GM18505 (cell line): ENCODE measurements around the gene EXOC7.

Experiments
- ATAC-seq: cut with Tn5 transposase; IDR thresholded peaks from one replicate; pipeline ENCODE4 v1.9.1; 2021; ENCODE audit not compliant: unreplicated experiment
- POLR2A ChIP-seq: IDR thresholded peaks from 4 replicates; pipeline ENCODE4 v1.6.1; 2011; ENCODE audit warnings: borderline replicate concordance; ENCODE audit not compliant: insufficient read depth, insufficient read length; ENCODE audit errors: extremely low read depth

The EXOC7 gene

DNA sequence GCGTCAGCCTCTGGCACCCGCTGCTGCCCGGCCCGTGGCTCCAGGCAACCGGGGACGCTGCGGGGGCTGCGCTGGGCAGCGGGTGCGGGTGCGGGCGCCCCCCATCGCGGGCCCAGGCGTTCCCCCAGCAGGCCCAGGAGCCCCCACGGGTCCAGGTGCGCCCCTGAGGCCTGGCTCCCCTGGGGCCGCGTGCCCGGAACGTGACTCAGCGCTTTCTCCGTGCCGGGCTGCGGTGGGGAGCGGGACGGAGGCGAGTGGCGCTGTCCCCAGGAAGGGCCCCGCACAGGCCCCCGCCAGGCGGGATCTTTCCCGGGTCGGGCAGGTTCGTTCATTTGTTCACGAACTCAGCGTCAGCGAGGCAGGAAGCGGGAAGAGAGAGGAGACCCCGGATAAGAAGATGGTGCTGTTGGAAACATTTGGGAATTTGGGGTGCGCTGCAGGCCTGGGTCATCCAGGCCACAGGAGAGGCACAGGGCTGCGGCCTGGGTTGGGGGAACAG lies 18.4 kb upstream of the EXOC7 start:
- no peak for ATAC-seq
- TF ChIP-seq POLR2A, result no peak

DNA sequence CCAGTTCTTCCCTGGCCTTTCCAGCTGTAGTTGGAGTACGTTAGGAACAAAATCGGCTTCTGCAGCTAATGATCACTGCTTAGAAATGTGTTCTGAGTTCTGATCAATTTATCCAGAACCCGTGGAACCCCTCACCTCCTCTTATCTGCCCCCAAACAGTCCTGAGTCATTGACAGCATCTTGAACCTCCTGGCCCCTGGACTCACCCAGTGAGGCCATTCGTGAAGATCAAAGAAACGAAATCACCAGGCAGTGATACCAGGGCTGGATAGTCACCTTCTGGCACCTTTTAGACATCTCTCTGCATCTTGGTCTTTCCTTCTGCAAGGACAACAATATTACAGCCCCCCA lies 17.0 kb upstream of the EXOC7 start:
- no peak for ATAC-seq
- TF ChIP-seq POLR2A, result no peak

DNA sequence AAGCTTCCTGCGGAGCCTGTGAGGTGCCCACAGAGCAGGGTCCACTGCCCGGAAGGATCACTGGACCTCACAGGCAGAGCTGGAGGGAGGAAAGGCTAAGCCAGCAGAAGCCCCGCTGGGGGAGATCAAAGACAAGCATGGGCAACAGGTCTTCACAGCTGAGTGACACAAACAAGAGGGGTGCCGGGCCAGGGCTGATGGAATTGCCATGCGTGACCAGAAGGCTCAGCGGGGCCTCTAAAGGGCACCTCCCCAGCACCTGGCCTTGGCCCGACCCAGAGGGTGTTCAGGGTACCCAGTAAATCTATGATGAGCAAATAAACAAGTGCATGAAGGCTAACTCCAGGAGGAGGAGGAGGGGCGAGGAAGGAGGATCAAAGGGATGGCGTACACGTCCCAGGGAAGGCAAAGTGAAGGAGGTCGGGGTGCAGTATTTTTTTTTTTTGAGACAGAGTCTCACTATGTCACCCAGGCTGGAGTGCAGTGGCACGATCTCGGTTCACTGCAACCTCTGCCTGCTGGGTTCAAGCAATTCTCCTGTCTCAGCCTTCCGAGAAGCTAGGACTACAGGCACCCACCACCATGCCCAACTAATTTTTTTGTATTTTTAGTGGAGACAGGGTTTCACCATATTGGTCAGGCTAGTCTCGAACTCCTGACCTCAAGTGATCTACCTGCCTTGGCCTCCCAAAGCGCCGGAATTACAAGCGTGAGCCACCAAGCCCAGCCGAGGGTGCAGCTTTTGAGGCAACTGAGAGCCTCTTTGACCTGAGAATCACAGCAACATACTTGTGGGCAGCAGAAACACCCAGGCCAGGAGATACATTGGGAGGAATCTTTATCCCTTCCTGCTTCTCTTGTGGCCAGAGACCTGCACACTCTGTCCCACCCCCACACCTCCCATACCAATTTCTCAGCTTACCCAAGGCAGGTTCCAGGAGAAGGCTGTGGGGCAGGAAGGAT lies 16.1 kb upstream of the EXOC7 start:
- no peak for TF ChIP-seq POLR2A
- no peak for ATAC-seq

DNA sequence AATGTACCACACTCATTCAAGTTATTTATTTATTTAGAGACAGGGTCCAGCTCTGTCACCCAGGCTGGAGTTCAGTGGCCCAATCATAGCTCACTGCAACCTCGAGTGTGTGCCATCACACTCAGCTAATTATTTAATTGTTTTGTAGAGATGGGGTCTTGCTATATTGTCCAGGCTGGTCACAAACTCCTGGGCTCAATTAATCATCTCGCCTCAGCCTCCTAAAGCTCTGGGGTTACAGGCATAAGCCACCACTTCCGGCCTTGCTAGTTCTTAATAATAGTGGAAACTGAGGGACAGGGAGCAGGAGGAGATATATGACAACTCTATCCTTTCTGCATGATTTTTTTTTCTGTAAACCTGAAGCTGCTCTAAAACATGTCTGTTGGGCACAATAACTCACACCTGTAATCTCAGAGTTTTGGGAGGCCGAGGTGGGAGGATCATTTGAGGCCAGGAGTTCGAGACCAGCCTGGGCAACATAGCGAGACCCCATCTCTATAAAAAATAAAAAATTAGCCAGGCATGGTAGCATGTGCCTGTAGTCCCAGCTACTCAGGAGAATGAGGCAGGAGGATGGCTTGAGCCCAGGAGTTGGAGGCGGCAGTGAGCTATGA lies 11.7 kb upstream of the EXOC7 start:
- TF ChIP-seq POLR2A, result no peak
- no peak for ATAC-seq

DNA sequence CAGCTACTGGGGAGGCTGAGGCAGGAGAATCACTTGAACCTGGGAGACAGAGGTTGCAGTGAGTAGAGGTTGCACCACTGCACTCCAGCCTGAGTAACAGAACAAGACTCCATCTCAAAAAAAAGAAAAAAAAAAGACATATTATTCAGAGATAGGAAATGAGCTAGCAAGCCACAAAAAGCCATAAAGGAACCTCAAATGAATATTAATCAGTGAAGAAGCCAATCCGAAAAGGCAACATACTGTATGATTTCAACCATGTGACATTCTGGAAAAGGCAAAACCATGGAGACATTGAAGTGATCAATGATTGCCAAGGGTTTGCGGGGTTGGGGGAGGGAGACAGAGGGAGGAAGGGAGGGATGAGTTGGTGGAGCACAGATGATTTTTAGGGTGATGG lies 8.4 kb upstream of the EXOC7 start:
- no peak for ATAC-seq
- TF ChIP-seq POLR2A, result no peak

DNA sequence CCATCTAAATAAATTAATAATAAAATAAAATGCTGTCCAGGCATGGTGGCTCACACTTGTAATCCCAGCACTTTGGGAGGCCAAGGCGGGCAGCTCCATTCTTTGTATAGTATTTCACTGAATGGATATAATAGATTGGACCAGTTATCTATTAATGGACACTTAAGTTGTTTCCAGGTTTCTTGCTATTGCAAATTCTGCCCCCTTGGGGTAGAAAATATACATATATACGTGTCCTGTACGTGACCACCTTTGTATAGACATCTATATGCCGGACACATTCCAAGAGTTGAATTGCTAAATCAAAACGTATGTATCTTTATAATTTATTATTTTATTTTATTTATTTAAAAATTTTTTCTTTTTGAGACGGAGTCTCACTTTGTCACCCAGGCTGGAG lies 3.9 kb upstream of the EXOC7 start:
- TF ChIP-seq POLR2A, result no peak
- no peak for ATAC-seq

DNA sequence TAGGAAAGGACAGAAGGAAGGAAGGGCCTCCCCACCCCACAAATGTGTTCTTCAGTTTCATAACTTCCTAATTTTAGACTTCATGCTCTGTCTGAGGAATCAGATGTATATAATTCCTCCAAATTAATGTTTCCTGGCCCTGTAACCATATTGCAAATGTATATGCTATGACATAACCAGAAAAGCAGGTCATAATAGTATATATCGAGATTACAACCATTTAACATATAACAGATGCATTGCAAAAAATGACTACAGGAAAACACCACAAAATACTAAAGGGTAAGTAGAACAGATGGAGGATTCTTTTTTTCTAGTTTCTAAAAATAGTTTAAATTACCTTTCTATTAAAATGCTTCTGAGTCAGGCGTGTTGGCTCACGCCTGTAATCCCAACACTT lies 3.1 kb upstream of the EXOC7 start:
- TF ChIP-seq POLR2A, result no peak
- no peak for ATAC-seq

DNA sequence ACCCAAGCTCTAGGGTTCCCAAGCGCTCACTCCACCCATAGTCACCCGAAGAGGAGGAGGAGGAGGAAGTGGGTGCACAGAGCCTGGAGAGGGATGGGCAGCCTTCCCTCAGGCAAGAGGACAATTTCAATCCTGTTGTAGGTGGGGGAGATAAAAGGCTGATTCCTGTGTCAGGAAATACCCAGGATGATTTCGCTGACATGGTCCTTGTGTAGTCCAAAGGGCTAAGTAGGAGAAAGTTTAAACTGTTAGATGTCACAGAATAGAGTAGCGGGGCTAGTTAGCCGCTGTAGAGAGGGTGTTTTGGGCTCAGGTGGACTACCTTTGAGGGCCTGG lies 1.3 kb upstream of the EXOC7 start:
- no peak for TF ChIP-seq POLR2A
- ATAC-seq, result no peak

DNA sequence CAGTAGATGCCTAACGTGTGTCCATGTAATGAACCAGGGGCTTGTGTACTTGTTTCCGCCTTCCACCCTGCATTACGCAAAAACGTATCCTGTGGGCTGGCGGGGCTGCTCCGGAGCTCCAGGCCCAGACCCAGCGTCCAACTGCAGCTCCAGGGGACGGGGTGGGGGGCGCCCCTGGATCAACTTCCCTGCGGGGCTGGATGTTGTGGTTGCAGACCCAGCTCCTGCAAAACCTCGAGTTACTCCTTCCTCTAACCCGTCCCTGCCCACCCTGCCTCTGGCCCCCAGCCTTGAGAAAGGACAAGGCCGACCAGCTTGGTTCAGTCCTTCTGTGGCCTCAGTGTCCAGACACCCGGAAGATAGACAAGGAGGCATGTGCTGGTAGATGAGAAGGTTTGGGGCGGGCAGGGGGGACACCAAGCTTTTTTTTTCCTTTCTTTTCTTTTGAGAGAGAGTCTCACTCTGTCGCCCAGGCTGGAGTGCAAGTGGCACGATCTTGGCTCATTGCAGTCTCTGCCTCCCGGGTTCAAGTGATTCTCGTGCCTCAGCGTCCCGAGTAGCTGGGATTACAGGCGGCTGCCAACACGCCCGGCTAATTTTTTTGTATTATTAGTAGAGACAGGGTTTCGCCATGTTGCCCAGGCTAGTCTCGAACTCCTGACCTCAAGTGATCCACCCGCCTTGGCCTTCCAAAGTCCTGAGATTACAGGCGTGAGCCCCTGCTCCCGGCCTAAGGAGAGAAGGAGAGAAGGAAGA lies 731 bp upstream of the EXOC7 start:
- TF ChIP-seq POLR2A, result no peak
- no peak for ATAC-seq

DNA sequence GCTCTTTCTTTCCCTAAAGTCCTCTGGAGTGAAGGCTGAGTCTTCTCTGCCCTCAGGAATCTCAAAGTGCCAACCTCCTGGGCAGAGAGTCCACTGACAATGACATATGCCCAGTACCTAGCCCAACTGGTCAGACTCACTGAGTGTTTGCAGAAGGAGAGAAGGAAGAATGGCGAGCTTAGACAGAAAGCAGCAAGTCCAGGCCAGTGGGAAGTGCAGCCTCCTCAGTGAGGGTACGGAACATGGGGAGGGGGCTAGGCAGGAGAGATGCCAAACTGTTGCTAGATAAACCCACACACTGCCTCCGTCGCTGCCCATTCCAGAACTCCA lies 678 bp downstream of the EXOC7 start:
- ATAC-seq, result no peak
- no peak for TF ChIP-seq POLR2A

DNA sequence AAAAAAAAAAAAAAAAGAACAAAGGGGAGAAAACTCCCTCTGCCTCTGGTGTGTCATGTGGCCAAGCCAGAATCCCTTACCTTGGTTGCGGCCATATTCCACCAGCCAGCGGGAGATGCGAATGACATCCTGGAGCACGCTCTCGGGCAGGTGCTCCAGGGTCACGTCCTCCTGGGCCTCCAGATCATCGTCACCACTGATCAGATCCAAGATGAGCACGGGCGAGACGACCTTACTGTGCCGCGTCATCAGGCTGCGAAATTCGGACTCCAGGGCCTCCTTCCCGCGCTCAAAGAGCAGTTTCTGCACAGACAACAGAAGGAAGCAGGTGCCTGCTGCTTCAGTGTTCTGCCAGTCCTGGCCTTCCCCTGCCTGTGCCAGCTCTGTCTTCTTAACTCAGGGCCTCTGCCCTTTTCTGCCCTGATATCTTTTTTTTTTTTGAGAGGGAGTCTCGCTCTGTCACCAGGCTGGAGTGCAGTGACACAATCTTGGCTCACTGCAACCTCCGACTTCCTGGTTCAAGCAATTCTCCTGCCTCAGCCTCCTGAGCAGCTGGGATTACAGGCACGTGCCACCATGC lies 5.8 kb downstream of the EXOC7 start:
- TF ChIP-seq POLR2A, result no peak
- no peak for ATAC-seq

DNA sequence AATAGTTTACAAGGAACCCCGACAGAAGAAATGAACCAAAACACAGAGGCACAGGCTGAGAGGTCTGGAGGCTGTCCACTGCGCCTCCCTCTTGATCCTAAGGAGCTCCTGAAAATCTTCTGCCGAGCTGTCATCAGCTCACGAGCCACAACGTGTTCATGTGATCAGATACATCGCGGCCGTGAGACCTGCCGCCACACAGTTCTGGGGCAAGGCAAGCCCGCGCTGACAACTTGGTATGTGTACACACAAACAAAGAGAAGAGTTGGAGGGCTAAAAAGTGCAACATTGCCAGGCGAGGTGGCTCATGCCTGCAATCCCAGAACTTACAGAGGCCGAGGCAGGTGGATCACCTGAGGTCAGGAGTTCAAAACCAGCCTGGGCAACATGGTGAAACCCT lies 7.6 kb downstream of the EXOC7 start:
- no peak for ATAC-seq
- no peak for TF ChIP-seq POLR2A

DNA sequence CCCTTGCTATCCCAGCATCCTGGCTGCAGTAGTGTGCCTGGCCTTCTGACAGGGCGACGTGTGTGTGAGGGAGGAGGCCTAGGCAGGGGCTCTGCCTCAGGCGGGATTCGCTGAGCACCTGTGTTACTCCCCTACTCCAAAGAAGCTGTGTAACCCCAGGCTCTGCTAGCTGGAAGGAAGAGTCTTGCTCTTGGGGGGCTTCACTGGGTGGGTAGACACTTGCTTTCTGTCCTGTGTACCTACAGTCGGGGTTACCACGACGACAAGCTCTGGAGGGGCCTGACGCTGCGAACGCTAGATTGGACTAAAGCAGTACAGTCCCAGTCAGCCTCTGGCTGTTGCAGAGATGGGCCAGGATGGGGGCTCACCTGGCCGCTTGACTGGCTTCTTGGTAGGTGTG lies 9.5 kb downstream of the EXOC7 start:
- no peak for TF ChIP-seq POLR2A
- no peak for ATAC-seq
